Ammon's horn (tissue), 1 donor: Measurements from ENCODE around the gene KDR.

Experiments used
- DNase-seq: peaks from one replicate; pipeline ENCODE4 v3.0.0-alpha.2; 2016; ENCODE audit warnings: low spot score

KDR gene

DNA sequence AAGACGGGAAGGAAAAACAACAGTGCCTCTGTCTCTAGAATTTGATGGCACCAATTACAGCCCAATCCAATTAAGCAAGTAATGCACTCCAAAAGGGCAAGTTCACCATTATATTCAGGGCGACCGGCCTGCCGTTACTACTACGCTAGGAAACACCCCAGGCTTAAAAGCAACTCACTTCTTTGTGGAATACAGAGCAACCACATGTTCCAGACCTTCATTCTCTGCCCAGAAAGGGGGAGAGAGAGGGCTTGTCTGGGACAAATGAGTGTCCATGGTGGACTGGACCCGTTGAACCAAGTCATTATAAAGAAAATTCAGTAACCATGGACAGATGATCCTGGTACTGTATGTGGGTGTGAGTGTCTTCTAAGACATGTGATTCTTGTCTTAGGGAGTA is 1.6 kb downstream of the KDR start:
- no peak for DNase-seq

DNA sequence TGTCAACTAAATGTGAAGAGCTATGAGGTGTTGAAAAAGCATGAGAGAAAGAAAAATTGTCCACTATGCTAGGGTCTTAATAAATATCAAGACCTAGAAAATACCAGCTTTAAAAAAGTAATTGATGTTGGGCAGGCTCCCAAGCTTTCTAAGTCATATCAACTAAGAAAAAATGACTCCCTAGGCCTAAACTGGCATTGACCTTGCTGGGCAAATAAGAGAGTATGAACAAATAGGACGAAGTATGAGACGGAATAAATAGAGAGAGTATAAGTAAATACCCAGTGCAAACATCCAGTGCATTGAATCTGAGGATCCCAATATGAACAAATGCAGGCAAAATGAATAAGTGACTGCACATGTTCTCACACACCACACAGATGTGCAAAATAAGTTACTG is 3.2 kb downstream of the KDR start:
- no peak for DNase-seq

DNA sequence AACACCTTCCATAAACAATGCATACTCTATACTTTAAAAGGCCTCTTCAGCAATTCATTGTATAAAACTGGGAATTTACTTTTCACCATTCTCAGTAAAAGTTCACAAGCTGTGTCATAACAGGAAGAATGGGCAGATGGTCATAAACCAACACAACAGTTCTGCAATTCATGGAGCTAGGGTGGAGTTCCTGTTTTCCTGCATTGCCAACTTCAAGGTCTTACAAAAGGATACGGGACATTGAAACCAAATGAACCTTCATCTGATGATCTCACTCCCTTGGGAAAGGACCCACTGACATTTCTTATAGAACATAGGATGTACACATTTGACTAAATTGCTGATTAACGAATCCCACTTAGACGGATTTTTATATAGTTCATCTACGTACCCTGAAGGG is 4.1 kb downstream of the KDR start:
- no peak for DNase-seq

DNA sequence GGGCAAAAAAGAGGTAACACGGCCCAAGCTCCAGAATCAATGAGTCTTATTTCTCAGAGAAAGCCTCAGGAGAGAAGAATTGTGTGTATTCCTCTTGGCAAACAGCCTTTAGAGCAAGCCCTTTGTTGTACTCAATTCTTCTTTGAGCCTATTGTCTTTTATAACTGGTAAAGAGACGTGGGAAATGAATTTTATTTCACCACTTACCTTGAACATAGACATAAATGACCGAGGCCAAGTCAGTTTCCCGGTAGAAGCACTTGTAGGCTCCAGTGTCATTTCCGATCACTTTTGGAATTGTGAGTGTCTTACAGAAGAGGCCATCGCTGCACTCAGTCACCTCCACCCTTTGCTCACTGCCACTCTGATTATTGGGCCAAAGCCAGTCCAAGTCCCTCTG is 7.0 kb downstream of the KDR start:
- no peak for DNase-seq

DNA sequence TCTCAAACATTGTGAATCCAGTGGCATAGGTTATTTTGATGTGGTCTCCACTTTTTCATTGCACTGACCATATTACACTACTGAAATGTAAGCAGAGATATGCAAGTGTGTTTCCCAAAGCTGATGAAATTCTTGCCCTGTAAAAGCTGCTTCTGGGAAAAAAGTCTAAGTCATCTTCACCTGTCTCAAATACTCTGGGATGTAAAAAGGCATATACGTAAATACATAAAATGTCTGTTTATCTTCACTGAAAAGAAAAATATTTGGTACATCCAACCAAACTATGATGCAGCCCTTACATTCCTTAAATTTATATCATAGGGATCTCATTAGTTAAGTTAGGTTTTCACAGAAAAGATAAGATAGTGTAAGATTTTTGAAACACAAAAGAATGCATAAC is 7.9 kb downstream of the KDR start:
- no peak for DNase-seq

DNA sequence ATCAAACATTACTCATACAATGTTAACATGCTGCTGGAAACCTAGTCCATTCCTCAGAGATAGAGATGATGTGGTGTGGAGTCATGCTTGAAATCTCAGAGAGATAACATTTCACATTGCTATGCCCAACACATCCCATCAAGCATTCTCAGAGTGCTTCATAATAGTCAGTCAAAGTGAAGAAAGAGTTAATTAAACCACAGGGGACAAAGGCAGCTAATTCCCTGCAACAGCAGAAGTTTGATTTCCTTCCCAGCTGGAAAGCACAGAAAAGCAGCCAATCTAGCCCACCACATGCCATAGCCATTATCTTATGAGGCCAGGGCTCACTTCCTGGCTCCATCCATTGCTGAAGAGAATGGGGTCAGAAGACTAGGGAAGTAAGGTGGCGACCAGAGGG is 8.9 kb downstream of the KDR start:
- DNase-seq = no peak

DNA sequence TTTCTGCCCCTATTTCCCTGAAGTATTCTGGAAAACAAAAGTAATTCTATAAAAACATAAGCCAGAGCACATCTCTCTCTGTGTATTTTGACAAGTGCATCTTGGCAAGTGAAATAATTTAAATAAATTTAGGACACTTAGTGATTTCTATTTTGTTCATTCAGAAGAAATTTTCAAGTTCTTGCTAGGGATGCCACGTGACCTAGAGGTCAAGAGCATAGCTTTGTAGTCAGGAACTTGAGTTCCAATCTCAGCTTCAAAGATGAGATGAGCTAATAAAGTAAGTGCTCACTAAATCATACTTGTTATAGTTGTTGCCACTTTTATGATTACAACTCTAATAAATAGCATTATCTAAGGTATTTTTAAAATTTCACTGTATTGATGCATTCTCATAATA is 13.8 kb downstream of the KDR start:
- DNase-seq = no peak

DNA sequence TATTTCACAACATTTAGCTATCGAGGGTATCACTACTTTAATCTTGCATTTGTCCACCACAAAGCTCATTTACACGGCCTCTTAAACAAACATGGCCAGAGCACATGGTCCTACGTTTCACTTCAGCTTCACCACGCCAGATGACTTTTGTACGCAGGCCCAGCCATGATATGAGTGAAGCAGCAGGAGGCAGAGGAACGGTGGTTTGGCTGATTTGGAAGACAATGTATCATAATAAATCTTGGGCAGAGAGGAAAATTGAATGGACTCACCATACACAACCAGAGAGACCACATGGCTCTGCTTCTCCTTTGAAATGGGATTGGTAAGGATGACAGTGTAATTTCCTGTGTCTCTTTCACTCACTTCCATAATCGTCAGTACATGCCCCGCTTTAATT is 15.3 kb downstream of the KDR start:
- DNase-seq = no peak

DNA sequence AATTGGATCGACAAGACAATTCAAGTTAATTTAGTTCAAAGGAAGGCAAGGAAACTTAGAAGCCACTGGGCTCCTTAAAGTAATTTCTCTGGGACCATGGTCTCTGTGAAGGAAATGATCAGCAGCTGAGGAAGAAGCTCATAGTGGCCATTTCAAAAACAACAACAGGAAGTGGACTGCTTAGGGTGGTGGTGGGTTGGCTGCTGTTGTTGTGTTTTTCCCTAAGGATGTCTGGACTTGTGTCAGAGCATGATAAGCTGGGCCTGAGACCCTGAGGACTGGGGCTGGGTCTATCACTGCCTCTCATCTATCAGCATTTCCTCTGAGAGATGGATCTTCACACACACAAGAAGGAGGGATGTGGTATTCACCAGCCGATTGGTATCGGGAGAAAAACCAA is 18.3 kb downstream of the KDR start:
- no peak for DNase-seq

DNA sequence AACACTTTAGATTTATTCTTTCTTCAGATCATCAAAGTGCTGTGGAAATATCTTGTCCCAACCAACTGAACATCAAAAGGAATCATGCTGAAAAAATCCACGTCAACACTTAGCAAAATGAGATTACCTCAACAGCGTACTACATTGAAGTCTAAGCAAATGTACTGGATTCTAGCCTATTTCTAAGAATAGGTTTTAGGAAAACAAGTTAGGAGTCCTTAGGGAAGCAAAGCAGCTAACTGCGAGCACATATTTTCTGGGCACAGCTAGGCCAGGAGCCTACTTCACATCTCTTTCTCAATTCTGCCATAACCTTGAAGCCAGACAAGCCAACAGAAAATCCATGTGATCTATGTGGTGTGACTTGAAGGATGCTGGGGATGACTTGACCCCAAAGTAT is 22.2 kb downstream of the KDR start:
- DNase-seq = no peak

DNA sequence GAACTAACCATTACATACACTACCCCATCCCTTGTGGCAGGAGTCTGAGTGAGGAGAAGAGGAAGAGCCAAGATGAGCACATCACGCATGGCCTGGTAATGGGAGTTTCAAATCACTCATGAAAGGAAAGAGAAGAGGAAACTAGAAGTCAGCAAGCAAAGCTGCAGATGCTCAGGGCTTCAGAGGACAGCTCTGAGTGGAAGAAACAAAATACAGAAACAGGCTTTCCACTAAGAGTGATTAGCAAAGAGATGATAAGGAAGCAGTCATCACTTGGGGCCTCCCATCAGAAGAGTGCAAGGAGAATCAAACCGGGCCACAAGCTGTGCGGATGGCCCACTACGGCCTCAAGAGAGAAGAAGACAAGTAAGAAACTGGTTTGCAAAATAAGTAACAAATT is 25.6 kb downstream of the KDR start:
- DNase-seq = no peak

DNA sequence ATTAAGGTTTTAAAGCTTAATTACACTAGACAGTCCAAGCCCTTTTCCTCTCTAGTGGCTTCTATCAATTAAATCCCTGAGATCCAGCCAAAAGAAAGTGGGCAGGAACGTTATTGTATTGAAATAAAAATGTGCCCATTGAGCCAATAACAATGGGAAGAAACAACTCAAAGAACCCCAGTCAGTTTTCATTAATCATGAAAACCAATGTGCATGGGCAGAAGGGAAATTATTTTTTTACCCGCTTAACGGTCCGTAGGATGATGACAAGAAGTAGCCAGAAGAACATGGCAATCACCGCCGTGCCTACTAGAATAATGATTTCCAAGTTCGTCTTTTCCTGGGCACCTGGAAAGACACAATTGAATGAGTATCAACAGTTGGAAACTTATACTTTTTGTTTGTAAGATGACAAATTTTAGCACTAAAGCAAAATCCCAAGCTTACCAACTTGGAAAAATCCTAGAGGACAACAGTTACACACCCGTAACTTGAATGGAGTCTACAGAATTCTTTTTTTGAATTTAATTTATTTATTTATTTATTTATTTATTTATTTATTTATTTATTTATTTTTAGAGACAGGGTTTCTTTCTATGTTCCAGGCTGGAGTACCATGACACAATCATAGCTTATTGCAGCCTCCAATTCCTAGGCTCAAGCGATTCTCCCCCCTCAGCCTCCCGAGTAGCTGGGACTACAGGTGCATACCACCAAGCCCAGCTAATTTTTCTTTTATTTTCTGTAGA is 26.8 kb downstream of the KDR start:
- no peak for DNase-seq

DNA sequence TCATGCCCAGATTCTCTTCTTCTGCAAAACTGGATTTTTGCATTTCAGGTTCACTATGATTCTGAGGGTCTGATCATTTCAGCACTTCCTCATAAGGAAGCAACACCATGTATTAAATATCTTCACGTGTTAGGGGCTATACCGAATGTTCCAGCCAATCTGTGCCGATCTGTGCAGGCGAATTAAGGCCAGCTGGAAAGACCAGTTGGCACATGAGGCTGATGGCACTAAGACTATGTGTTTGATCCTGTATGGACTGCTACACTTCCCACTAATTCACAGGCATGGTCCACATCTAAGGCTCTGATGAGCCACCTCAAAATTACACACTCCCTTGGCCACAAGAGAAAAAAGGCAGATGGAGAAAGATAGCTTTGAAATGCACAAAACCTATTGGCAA is 28.8 kb downstream of the KDR start:
- no peak for DNase-seq

DNA sequence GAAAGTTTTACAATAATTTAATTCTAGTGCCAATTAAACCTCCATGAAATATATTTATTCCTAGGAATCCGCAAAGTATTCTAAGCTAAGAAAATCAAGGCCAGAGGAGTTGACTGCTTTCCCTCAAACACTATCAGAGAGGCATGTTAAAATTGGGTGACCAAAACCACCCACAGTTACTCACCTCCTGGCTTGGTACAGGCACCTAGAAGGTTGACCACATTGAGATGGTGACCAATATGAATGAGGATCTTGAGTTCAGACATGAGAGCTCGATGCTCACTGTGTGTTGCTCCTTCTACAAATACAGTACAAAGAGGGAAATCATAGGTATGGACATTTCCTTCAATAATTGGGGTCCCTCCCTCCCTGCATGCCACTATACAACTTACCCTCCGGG is 29.4 kb downstream of the KDR start:
- no peak for DNase-seq

DNA sequence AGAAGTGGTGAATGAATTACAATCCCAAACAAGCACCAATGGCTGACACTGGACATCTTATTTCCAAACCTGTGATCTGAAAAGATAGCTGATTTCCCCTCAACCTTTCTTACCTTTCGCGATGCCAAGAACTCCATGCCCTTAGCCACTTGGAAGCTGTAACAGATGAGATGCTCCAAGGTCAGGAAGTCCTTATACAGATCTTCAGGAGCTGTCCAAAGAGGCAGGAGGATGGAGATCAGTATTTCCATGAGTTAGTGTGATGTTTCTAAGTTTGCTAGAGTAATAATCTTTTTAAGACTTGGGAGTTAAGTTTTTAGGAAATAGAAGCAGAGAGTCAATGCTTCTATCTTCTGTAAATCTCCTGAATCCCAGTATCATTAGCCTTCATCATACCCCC is 32.9 kb downstream of the KDR start:
- DNase-seq = no peak

DNA sequence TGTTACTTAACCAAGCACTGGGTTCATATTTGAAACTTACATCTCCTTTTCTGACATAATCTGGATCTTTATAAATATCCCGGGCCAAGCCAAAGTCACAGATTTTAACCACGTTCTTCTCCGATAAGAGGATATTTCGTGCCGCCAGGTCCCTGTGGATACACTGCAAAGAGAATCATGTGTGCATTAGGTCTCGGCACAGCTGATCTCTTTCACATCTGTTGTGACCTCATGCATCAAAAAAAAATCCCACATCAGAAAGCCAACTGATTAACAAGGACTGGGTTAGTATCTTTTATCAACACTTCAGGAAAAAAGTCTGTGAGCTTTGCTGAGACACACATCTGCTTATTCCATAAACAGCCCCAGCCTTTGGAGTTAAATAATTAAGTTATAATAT is 35.5 kb downstream of the KDR start:
- DNase-seq = no peak

DNA sequence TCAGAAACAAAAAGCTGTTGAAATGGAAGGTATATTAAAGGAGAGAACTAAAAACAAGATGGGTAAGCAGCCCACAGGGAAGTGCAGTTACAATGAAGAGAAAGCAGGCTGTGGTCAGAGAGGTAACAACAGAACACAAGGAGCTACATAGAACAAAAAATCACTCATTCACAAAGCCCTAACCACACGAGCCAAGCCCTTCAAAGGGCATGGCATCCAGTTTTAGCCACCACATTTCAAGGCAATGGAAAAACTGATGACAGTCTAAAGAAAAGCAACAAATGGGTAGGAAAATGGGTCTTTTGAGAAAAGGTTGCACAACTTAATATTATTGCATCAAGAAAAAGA is 37.5 kb downstream of the KDR start:
- DNase-seq = no peak

DNA sequence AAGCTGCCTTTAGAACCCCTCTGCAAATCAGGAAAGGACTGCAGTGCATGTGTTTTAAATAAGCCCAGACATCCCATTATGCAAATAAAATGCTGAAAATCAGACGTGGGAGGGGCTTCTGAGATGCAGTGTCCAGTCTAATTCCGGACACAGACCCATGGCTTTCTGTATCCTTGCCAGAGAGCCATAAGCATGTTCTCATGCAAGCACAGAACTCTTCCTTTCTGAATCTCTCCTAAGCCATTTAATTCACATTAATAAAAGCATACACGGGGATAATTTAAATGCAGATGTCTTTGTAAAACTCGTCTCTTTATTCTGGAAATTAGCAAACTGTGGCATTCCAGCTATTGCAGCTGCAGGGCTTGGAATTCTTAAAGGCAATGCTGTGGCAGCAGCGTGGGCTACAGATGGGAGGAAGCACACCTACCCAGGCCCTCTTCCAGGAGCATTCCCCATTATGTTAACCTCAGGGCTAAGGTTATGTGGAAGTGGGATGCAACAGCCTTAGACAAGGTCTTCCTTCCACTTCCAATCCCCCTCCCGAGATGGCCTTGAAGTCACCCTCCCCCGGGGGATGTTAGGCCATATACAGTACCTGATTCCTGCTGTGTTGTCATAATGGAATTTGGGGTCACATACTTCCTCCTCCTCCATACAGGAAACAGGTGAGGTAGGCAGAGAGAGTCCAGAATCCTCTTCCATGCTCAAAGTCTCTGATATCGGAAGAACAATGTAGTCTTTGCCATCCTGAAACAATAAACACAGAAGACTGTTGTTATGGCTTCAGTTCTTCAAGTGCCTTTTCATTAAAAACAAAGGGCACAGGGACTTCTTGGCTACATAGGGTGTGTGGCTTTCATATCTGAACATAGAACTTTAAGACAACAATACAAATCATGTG is 38.1 kb downstream of the KDR start:
- peak; percentile 59 for DNase-seq

DNA sequence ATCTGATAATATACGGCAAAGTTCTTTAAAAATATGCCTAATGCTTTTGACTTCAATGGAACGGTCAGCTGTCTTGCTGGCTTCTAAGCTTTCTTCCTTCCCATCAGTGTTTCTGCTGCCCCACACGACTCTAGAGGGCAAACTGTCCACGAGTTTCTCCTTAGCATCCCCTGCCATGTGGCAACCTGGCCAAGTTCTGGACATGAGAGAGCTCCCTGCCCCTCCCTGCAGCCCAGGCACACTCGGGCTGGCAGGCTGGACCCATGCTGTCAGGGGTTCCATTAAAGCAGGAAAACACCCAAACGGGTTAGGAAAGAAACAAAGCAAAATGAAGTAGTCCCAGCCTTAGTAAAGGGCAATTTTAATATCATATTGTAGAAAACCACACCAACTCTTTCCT is 38.8 kb downstream of the KDR start:
- DNase-seq = peak; percentile 38

DNA sequence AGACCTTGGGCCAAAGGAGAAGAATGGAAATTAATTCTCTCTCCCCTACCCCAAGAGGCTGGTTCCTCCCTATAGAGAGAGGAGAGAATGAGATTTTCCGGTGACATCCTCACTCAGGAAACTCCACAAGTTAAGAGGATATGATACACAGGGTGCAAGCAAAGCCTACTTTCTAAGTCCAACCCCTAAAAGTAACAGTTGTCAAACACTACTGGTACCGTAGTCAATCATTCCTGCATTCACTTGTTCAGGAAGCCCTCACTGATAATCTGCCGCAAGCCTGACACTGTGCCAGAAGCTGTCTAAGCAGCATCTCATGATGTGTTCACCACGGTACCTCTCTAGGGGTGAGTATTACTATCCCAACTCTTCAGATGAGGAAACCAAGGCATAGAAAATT is 41.7 kb downstream of the KDR start:
- no peak for DNase-seq

DNA sequence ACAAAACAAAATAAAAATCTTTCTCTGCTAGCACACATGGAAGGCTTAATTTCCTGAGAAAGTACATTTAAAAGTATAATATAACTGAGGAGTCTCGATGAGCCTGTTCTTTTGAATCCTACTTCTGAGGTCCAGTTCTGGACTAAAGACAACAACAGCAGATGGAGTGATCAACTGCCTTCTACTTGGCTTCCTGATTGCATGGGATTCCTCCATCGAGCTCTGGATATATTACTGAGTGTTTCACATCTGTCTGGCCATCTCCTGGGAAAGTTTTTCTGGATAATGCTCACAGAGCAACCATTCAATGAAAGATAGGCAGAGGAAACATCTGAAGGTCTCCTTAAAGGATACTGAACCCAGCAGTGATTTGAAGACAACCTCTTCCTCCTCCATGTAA is 42.6 kb downstream of the KDR start:
- DNase-seq = no peak

DNA sequence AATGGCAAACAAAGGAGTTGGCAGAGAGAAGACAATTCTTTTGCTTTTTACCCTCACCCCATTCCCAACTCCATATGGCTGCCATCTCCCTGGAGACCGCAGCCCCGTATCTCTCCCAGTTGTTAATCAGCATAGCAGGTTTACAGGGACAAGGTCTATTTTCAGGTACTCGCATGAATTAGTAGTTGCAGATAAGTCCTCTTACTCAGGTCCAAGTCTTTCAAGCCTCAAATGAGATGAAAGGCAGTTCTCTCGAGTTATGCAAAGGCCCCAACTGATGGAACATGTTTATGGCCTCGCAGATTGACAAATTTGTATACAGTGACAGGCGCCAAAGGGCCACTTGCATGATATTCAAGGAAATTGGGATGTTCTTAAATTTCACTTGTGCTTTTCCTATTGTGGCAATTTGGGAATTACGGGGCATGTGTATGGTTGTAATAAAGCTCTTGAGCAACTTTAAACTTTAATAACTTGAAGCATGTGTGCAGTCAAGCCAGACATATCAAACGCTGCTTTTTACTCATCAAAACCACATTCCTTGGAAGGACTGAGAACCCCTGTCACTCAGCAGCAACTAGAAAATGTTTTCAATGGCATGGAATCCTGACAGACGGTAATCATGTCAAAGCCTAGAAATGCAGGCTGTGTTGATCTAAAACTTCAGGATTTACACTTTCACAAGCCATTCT is 45.1 kb downstream of the KDR start:
- no peak for DNase-seq
